ENCODE measurements around the gene TGM4. TPM values are rescaled to one million over a fixed set of nuclear protein-coding genes. Genes with fewer than 3 reads are reported as not detected.

The TGM4 gene
- total RNA-seq, 4 donors from 2014 or later = not detected

- H3K27ac ChIP-seq = peak overlapping the region; percentile 90 to 92
- TF ChIP-seq POLR2A (IDR thresholded peaks at IDR 0.05) = no peak
- TF ChIP-seq, protein P1, sequence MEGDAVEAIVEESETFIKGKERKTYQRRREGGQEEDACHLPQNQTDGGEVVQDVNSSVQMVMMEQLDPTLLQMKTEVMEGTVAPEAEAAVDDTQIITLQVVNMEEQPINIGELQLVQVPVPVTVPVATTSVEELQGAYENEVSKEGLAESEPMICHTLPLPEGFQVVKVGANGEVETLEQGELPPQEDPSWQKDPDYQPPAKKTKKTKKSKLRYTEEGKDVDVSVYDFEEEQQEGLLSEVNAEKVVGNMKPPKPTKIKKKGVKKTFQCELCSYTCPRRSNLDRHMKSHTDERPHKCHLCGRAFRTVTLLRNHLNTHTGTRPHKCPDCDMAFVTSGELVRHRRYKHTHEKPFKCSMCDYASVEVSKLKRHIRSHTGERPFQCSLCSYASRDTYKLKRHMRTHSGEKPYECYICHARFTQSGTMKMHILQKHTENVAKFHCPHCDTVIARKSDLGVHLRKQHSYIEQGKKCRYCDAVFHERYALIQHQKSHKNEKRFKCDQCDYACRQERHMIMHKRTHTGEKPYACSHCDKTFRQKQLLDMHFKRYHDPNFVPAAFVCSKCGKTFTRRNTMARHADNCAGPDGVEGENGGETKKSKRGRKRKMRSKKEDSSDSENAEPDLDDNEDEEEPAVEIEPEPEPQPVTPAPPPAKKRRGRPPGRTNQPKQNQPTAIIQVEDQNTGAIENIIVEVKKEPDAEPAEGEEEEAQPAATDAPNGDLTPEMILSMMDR (IDR thresholded peaks at IDR 0.05) = no peak
- peak in 1 of 2 donors; percentile 19 for DNase-seq
- H3K27me3 ChIP-seq = no peaks in the 10 kb centered on the region
- H3K36me3 ChIP-seq = no peaks in the 10 kb centered on the region
- no peaks in the 10 kb centered on the region for H3K9me3 ChIP-seq
- H3K4me1 ChIP-seq = no peaks in the 10 kb centered on the region
- H3K4me3 ChIP-seq = peak overlapping the region; percentile 50 to 75
- intact Hi-C loops (cut with DNase I; ENCODE audit: low total_unique reads) = no loop called here
These were observed 12.2 kb upstream of the TGM4 start for GRCh38 chr3:44862226-44862637.

GRCh38 chr3:44865272-44866035 is 9.0 kb upstream of the TGM4 start:
- Histone ChIP-seq H3K36me3 (no peaks in the 10 kb centered on the region), H3K9me3 (no peaks in the 10 kb centered on the region), H3K27me3 (no peaks in the 10 kb centered on the region), H3K4me1 (no peaks in the 10 kb centered on the region), H3K27ac (no peak overlapping the region), H3K4me3 (no peak overlapping the region)
- DNase-seq = no peak
- TF ChIP-seq, protein P1 (IDR thresholded peaks at IDR 0.05) = no peak
- intact Hi-C loops (cut with DNase I; ENCODE audit: low total_unique reads) = no loop called here

DNA sequence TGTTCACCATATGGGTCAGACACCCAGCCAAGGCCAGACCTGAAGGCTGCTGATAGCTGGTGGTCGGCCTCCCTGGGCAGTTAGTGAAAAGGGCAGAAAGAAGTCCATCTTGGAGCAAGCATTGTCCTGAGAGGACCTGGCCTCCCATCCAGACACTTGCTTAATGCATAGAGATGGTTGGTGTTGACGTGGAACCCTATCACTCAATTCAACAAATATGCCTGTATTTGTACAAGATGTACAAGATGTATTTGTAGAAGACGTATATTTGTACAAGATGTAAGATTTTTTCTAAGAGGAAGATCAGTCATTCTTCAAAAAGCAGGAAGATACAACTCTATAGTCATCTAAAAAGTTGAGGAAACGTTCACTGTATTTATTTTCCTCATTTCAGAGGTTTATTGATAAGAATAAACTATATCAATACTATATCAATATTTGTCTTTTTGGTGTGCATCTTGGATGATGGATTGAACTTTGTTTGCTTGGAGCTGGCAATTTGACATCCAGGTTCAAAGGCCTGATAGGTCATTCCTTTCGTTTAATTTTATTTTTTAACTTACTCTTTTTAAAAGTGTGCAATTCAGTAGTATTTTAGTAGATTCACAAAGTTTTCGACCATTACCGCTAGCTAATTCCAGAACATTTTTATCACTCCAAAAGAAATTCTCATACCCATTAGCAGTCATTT is 6.8 kb upstream of the TGM4 start:
- TF ChIP-seq, protein P1 (IDR thresholded peaks at IDR 0.05) = no peak
- no peak for TF ChIP-seq POLR2A (IDR thresholded peaks at IDR 0.05)
- Histone ChIP-seq H3K27me3 (no peaks in the 10 kb centered on the region), H3K36me3 (no peaks in the 10 kb centered on the region), H3K27ac (no peak overlapping the region), H3K9me3 (no peaks in the 10 kb centered on the region), H3K4me1 (no peaks in the 10 kb centered on the region), H3K4me3 (no peak overlapping the region)
- no peak for DNase-seq
- intact Hi-C loops (cut with DNase I; ENCODE audit: low total_unique reads) = no loop called here

- H3K4me1 ChIP-seq = no peaks in the 10 kb centered on the region
- no peak for DNase-seq
- H3K27me3 ChIP-seq = no peaks in the 10 kb centered on the region
- intact Hi-C loops (cut with DNase I; ENCODE audit: low total_unique reads) = no loop called here
- no peaks in the 10 kb centered on the region for H3K9me3 ChIP-seq
- no peak overlapping the region for H3K4me3 ChIP-seq
- no peaks in the 10 kb centered on the region for H3K36me3 ChIP-seq
- H3K27ac ChIP-seq = no peak overlapping the region
- no peak for TF ChIP-seq POLR2A (IDR thresholded peaks at IDR 0.05)
- TF ChIP-seq, protein P1 (IDR thresholded peaks at IDR 0.05) = no peak
These were observed 3.9 kb upstream of the TGM4 start for GRCh38 chr3:44870375-44871061.

- intact Hi-C loops (cut with DNase I; ENCODE audit: low total_unique reads) = no loop called here
- Histone ChIP-seq H3K36me3 (no peaks in the 10 kb centered on the region), H3K27ac (no peak overlapping the region), H3K4me3 (no peak overlapping the region), H3K9me3 (no peaks in the 10 kb centered on the region), H3K27me3 (no peaks in the 10 kb centered on the region), H3K4me1 (no peaks in the 10 kb centered on the region)
- TF ChIP-seq POLR2A (IDR thresholded peaks at IDR 0.05) = no peak
- TF ChIP-seq, protein P1 (IDR thresholded peaks at IDR 0.05) = no peak
- DNase-seq = no peak
These were observed 1.2 kb downstream of the TGM4 start for GRCh38 chr3:44875596-44875995.

Measured in uterus (tissue), 4 donors.